Liver (tissue), 3 donors: Measurements from ENCODE around the gene SMS.

Experiments used
- CTCF ChIP-seq: fragments of 150-350 bp; IDR thresholded peaks from 2 replicates; pipeline ENCODE4 v1.5.1; 2017; ENCODE audit warnings: improper control_type of control experiment, low read depth, low read length; ENCODE audit not compliant: missing input control
- EGR1 ChIP-seq, 2 donors: IDR thresholded peaks; 2 replicates each; pipeline ENCODE4 v1.6.1; 2016 to 2018; ENCODE audit warnings: antibody characterized with exemption in 2 of 2, low read depth in 2 of 2
- HNF4A ChIP-seq, 2 donors: conservative IDR thresholded peaks; 2 replicates each; pipeline ENCODE4 v1.6.1; 2016; ENCODE audit warnings: antibody characterized with exemption in 2 of 2, mild to moderate bottlenecking in 2 of 2
- NR2F2 ChIP-seq: IDR thresholded peaks from 2 replicates; pipeline ENCODE4 v1.6.1; 2016; ENCODE audit warnings: antibody characterized with exemption
- TF ChIP-seq, protein P1 (sequence below): IDR thresholded peaks from 2 replicates; pipeline ENCODE4 v1.6.1; 2016; ENCODE audit warnings: antibody characterized with exemption
- donor health status: healthy.
- donor health status: healthy.

DNA sequence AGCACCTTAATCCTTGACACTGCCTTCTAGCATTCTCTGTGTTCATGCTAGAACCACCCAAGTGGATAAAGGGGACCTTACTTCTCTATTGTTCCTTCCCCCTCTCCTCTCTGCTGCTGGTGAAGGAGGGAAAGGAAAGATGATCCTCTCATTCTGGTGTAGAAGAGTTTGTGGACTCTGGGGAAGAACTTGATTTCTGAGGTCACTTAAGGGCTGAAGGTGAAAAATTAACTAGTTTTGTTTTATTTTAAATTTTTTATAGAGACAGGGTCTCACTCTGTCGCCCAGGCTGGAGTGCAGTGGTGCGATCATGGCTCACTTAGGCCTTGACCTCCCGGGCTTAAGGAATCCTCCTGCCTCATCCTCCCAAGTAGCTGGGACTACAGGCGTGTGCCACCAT lies 29.8 kb downstream of the SMS start:
- TF ChIP-seq CTCF (no peak), EGR1 (IDR thresholded peaks at IDR 0.05; ENCODE audit: low read depth in 2 of 2) (no peak), NR2F2 (no peak), HNF4A (conservative IDR thresholded peaks at IDR 0.05) (no peak)
- TF ChIP-seq, protein P1, sequence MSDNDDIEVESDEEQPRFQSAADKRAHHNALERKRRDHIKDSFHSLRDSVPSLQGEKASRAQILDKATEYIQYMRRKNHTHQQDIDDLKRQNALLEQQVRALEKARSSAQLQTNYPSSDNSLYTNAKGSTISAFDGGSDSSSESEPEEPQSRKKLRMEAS: no peak
